HG03060 (cell line): Measurements from ENCODE around the gene LRFN2.

Experiments
- ATAC-seq: cut with Tn5 transposase; IDR thresholded peaks from one replicate; pipeline ENCODE4 v1.9.1; 2021; ENCODE audit warnings: low read depth, moderate number of reproducible peaks; ENCODE audit not compliant: unreplicated experiment

The LRFN2 gene

GRCh38 chr6:40550202-40551101 lies 36.7 kb downstream of the LRFN2 start:
- ATAC-seq = no peak

DNA sequence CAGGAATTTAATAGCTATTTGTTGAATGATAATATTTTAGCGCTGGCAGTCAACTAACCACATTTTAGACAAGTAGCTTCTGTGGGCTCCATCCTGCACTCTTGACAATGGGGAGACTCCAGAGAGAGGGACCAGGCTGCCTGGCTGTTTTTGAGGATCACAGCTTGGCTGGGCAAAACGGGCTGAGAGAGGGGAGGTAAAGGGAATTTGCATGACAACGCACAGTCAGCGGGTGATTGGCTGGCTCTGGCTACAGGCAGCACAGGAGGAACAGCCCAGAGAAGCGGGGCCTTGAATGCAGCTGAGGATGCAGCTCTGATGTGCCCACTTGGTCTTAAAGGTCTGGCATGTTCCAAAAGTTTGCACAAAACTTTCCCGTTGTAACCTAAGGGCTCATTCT lies 41.2 kb downstream of the LRFN2 start:
- ATAC-seq = no peak

DNA sequence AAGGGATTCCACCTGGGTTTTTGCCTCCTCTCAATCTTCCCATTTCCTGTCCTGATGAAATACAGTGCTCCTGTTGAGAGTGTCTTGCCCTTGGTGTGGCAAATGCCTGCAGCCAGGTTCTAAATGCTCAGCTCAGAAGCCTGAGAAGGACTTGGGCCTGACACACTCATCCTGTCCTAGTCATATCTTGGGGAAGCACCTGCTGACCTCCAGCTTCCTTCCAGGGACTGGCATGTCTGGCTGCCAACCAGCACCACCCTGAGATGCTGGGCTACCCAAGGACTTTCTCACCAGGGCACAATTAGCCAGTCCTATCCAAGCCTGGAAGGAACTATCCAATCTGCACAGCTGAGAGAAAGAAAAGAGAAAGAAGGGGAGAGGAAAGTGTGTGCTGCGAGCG lies 43.4 kb downstream of the LRFN2 start:
- no peak for ATAC-seq

DNA sequence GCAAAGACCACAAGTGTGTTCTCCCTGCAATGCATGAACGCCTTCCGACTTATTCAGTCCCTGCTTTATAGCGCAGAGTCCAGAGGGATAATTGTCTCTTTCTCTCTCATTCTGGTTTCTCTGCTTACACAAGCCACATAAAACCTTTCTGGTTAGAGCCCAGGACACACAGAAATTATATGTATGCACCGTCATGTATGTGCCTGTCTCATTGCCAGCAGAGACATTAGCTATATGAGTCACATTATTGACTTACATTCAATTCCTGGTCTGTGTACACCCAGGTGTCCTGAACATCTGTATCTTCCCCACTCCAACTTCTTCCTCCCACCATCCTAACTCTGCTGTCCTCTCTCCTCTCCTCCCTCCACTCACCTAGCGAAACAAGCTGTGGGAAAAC lies 44.0 kb downstream of the LRFN2 start:
- ATAC-seq = no peak

GRCh38 chr6:40542175-40542764 lies 44.9 kb downstream of the LRFN2 start:
- ATAC-seq = no peak

DNA sequence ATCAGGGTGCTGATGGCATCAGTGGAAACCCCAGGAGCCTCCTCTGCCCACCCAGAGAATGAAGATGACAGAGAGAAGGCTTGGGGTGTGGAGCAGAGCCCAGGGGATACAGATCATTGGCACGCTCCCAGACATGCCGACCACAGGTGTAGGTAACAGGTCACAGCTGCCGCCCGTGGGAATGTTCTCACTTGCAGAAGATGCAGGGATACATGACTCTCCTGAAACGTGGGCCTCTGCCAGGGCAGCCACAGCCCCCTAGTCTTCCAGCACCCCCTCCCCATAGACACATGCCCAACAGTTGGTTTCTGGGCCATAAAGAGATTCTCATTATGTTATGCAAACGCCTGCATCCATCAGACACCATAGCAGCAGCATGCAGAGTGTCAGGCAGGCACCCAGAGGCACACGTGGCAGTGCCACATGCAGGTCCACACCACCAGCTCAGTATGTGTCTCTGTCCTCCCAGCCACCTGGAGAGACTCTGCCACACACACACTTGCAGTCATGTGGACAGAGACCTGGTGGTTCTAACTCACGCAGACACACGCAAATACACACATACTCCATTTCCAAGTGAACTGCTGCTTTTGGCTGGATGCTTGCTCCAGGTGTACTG lies 45.5 kb downstream of the LRFN2 start:
- ATAC-seq = no peak

DNA sequence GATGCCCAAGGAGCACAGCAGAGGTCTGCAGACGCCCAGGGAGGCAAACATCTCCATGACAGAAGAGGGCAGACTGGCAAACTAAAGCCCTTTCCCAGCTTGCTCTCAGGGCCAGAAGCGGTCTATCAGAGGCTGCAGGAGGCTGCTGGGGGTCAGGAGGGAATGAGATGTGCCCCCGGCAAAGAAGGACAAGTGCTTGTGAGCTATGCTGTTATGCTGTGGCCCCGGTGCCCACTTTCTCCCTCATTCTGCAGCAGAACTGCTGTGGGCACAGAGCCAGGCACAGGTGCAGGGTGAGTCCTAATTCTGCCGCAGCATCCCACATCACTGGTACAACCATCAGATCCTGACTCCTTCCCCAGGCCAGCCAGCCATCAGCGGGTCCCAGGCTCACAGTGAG lies 46.4 kb downstream of the LRFN2 start:
- no peak for ATAC-seq

GRCh38 chr6:40539853-40540252 lies 47.3 kb downstream of the LRFN2 start:
- ATAC-seq = no peak

- no peak for ATAC-seq
These were observed 48.6 kb downstream of the LRFN2 start for GRCh38 chr6:40538556-40538955.

- no peak for ATAC-seq
These were observed 49.7 kb downstream of the LRFN2 start for GRCh38 chr6:40537446-40537845.

DNA sequence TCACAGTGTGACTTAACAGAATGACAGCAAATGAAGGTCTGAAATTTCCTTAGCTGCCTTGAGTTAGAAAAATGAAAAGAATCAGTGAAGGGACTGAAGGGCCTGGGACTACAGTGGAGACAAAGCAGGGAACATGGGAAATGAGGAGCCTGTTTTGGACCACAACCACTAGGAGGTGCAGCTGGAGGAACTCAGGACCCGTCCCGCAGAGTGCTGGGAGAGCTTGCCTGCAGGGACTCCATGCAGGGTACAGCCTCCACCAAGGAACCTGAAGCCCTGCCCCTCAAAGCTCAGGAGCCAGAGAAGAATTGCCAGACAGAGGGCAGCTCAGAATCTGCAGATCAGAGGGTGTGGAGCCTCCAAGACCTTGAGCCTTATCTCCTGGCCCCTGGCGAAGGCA lies 50.7 kb downstream of the LRFN2 start:
- ATAC-seq = no peak

- no peak for ATAC-seq
These were observed 51.3 kb downstream of the LRFN2 start for GRCh38 chr6:40535819-40536380.

DNA sequence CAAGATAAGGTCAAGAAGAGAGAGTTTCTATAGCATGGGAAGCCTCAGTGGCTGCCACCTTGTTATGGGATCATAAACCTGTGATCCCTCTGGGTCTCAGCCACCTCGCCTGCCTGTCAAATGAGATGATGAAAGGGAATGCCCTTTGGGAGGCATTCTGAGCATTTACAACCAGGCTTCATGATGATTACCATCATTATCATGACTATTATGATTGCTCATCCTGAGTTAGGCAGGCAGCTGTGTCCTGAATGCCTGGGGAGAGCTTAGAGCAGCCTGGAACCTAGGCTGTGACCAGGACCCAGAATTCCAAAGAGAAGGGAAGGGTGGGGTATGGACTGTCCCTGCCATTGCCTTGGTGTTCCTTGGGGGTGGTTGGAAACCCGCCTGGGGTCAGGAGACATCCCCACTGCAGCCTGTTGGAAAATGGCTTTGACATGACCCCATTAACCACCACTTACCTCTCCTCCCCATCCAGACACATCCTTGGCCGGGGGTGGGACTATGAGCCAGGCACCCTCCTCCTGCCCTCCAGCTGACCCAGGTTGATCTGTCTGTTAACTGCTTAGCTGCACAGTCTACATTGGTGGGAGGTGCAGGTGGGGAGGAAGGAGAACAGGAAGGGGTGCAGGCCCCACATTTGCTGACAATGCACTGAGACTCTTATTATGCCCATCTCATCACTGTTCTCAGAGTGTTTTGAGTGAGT lies 51.9 kb downstream of the LRFN2 start:
- ATAC-seq = no peak

DNA sequence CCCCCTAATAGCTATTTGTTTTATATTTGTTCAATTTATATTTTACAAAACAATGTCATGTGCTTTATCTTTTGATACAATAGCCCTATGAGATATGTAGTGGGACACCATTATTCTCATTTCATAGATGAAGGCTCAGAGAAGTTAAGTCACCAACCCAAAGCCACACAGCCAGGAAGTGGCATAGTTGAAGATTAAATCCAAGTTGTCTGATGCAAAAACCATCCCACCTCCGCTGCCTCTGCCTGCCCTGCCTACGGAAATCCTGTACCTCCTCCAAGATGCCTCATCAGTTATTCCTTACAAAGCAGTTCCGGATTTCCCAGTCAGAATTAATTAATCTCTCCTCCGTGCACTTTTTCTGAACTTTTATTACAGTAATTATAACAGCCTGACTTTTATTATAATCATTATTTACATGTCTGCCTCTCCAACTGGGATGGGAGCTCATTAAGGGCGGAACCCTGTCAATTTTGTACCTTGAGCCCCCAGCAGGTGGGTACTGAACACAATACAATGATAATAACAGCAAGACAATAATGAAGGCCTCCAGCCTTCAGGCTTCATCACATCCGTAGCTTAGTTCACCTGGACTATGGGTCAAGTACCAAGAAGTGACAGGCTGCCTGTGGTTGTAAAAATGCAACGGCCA lies 54.7 kb downstream of the LRFN2 start:
- ATAC-seq = no peak

DNA sequence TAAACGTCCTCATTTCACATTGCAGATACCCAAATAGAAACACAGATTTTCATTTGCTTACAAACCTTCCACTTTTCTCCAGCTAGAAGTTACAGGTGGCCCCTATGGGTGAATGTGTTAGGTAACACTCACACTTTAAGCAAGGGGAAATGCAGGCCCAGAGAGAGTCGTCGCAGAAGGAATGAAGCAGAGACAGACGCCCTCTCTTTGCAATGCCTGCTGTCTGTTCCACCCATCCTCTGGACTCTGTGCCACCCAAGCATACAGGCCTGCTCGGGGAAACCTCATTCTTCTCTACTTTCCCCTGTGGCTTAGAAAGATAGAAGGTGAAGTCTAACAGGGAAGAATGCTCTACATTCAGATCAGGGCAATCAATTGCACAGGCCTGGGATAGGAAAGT lies 57.2 kb downstream of the LRFN2 start:
- ATAC-seq = no peak

GRCh38 chr6:40529040-40529439 lies 58.1 kb downstream of the LRFN2 start:
- no peak for ATAC-seq

GRCh38 chr6:40528051-40528450 lies 59.1 kb downstream of the LRFN2 start:
- ATAC-seq = no peak

- ATAC-seq = no peak
These were observed 61.1 kb downstream of the LRFN2 start for GRCh38 chr6:40526036-40526435.

DNA sequence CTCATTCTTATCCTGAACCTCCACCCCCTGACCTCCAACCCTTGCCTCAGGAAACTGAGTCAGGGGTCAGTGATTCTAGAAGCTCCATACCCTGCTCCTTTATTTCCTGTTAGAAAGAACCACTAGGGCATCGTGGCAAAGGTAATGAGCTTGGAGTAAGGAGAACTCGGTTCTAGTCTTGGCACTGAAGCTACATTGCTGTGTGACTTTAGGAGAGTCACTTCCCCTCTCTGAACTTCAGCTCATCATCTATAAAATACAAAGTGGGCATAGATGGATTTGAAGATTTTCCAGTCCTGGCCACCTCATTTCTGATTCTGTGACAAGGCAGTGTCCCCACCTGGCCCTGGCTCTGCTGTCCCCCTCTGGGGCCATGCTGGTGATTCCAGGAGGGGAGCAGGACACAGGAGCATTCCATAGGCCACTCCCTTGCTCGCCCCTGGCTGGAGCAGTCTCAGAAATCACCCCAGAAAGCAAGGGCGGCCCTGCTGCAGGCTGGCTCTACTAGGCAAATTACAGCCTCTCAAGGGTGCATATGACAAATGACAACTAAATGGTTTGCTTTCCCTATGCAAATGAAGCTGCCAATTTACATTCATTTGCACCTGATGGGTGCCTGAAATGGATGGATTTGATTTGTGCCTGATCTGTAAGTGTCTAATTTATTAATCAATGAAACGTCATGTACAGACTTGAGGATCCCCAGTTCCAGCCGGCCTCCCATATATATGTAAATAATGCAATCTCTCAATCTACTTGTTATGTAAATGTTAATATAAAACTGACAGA lies 62.2 kb downstream of the LRFN2 start:
- ATAC-seq = no peak
